GM12878 (cell line): ENCODE measurements around the gene GLP1R. TPM values are rescaled to one million over a fixed set of nuclear protein-coding genes. Genes with fewer than 3 reads are reported as not detected.

Experiments used
- ATAC-seq: fragments of 200-7000 bp; cut with Tn5 transposase; 3 replicates; pipeline ENCODE4 v1.9.1; 2020; ENCODE audit warnings: mild to moderate bottlenecking, moderate library complexity
- BruUV-seq: library from RNA; stranded (reverse); fragments of 400-500 nt; replicated peaks from 2 replicates; lab custom pipeline; 2021; lab: Mats Ljungman, UMichigan
- CTCF ChIA-PET: fragments of 300-600 bp; sonication (Branson Sonifier 250); formaldehyde crosslinking; extraction: SDS; loops from one replicate; lab custom pipeline; 2021; ENCODE audit warnings: inconsistent platforms; lab: Yijun Ruan, JAX
- POLR2A ChIA-PET: fragments of 350-600 bp; formaldehyde crosslinking; extraction: SDS; loops from one replicate; lab custom pipeline; 2021; ENCODE audit warnings: inconsistent platforms; lab: Charles Lee
- RAD21 ChIA-PET: fragments of 300-600 bp; sonication (Branson Sonifier 250); formaldehyde crosslinking; loops from one replicate; lab custom pipeline; 2023; ENCODE audit warnings: antibody characterized with exemption; ENCODE audit not compliant: unreplicated experiment; lab: Charles Lee
- SMC1A ChIA-PET: fragments of 300-600 bp; sonication (Branson Sonifier 250); formaldehyde crosslinking; loops from one replicate; lab custom pipeline; 2023; ENCODE audit not compliant: unreplicated experiment, uncharacterized antibody; lab: Charles Lee
- DNase-seq: peaks from one replicate; pipeline ENCODE4 v3.0.0-alpha.2; 2011; ENCODE audit warnings: low read depth, low spot score
- FAIRE-seq: peaks from 3 replicates; lab custom pipeline; 2011; peaks lifted over from hg19 to GRCh38; lab: Jason Lieb, UNC
- H2AFZ ChIP-seq: 2 replicates; pipeline ENCODE4 v1.6.0; 2011; ENCODE audit warnings: low read depth, low read length, control low read depth; ENCODE audit not compliant: control insufficient read depth
- H3K27ac ChIP-seq: 2 replicates; pipeline ENCODE4 v1.5.1; 2011; ENCODE audit warnings: control low read depth; ENCODE audit not compliant: control insufficient read depth, insufficient read depth
- H3K27me3 ChIP-seq, 2 experiments: replicated peaks in 1 of 2; 2 replicates each; pipeline versions ENCODE4 v1.6.0 to v1.6.1; 2011; ENCODE audit warnings: low read length in 1 of 2; ENCODE audit not compliant: control insufficient read depth in 2 of 2, insufficient read depth in 2 of 2
- H3K36me3 ChIP-seq, 2 experiments: 2 replicates each; pipeline ENCODE4 v1.5.1; 2011; ENCODE audit warnings: low read length in 1 of 2; ENCODE audit not compliant: control insufficient read depth in 2 of 2, insufficient read depth in 2 of 2
- H3K4me1 ChIP-seq: 2 replicates; pipeline ENCODE4 v1.6.1; 2011; ENCODE audit warnings: mild to moderate bottlenecking, low read length, moderate library complexity, mixed read lengths; ENCODE audit not compliant: control insufficient read depth, insufficient read depth
- H3K4me2 ChIP-seq: 2 replicates; pipeline ENCODE4 v1.6.0; 2011; ENCODE audit warnings: control low read depth; ENCODE audit not compliant: control insufficient read depth, insufficient read depth
- H3K4me3 ChIP-seq: fragments of 200-600 bp; sonication (generic); 2 replicates; pipeline ENCODE4 v1.5.1; 2016
- H3K79me2 ChIP-seq: 2 replicates; pipeline ENCODE4 v1.6.0; 2011; ENCODE audit warnings: low read length; ENCODE audit not compliant: control insufficient read depth, insufficient read depth
- H3K9ac ChIP-seq: 2 replicates; pipeline ENCODE4 v1.8.0; 2011; ENCODE audit warnings: low read length, control low read depth, mixed read lengths; ENCODE audit not compliant: control insufficient read depth, insufficient read depth
- H3K9me3 ChIP-seq: replicated peaks from 3 replicates; pipeline ENCODE4 v1.5.1; 2011; ENCODE audit warnings: mild to moderate bottlenecking, low read length; ENCODE audit not compliant: control insufficient read depth, insufficient read depth
- H4K20me1 ChIP-seq: 2 replicates; pipeline ENCODE4 v1.6.0; 2011; ENCODE audit not compliant: control insufficient read depth, insufficient read depth
- NR2F1 ChIP-seq: fragments of 450-650 bp; conservative IDR thresholded peaks from 2 replicates; pipeline ENCODE4 v1.6.1; 2017; ENCODE audit warnings: mild to moderate bottlenecking
- WGBS: methylation state at CpG from one replicate; pipeline ENCODE4 v1.1.6; 2016; ENCODE audit warnings: low lambda C conversion rate; ENCODE audit not compliant: insufficient replicate concordance, insufficient coverage; ENCODE audit errors: missing lambda C conversion rate; 5-methylcytosine and 5-hydroxymethylcytosine counted together
- in situ Hi-C: fragments of 300-500 bp; cut with MboI; formaldehyde crosslinking; loops from 9 replicates; pipeline ENCODE4 v1.14.3; 2018; ENCODE audit warnings: mixed read lengths
- intact Hi-C: fragments of 100-400 bp; cut with micrococcal nuclease; formaldehyde crosslinking; loops from one replicate; pipeline ENCODE4 v1.14.2; 2022; ENCODE audit not compliant: unreplicated experiment
- polyA plus RNA-seq, 11 experiments: library from polyadenylated mRNA; depleted of rRNA in 4 of 11; unstranded in 6 of 11; stranded (reverse) in 5 of 11; fragments of >200 nt; fragmentation: Nextera tagmentation in 4 of 11; fragmentation: Illumina TruSeq in 1 of 11; extraction: Ambion mirVana in 4 of 11; extraction: Trizol in 1 of 11; gene quantifications; 1 replicate in 1 of 11; 2 replicates in 10 of 11; pipeline versions ENCODE4 v1.2.1 to v1.2.3, GENCODE V29; 2011 to 2016; ENCODE audit warnings: inconsistent platforms in 2 of 11, missing spikeins in 2 of 11, low read depth in 1 of 11
- total RNA-seq, 4 experiments: library from RNA; depleted of rRNA in 3 of 4; stranded (reverse); fragments of >200 nt in 3 of 4; fragmentation: Illumina TruSeq in 1 of 4; extraction: Trizol in 1 of 4; gene quantifications; 2 replicates each; pipeline versions ENCODE4 v1.2.1 to v1.2.3, GENCODE V29; 2013 to 2021
- TF ChIP-seq, protein P1 (sequence below): fragments of 450-650 bp; IDR thresholded peaks from 2 replicates; pipeline ENCODE4 v1.6.1; 2017; ENCODE audit warnings: mild to moderate bottlenecking
- TF ChIP-seq, protein P2 (sequence below): IDR thresholded peaks from 2 replicates; pipeline ENCODE4 v1.6.1; 2011; ENCODE audit warnings: low read depth, low read length, improper control_type of control experiment, borderline replicate concordance

The GLP1R gene
- total and polyA plus RNA-seq, 10 of the 15 experiments (the other 5 are each of a cell fraction or from before 2014, with no cell fraction given): 0.01 TPM; not detected in 9

- TF ChIP-seq, protein P1, sequence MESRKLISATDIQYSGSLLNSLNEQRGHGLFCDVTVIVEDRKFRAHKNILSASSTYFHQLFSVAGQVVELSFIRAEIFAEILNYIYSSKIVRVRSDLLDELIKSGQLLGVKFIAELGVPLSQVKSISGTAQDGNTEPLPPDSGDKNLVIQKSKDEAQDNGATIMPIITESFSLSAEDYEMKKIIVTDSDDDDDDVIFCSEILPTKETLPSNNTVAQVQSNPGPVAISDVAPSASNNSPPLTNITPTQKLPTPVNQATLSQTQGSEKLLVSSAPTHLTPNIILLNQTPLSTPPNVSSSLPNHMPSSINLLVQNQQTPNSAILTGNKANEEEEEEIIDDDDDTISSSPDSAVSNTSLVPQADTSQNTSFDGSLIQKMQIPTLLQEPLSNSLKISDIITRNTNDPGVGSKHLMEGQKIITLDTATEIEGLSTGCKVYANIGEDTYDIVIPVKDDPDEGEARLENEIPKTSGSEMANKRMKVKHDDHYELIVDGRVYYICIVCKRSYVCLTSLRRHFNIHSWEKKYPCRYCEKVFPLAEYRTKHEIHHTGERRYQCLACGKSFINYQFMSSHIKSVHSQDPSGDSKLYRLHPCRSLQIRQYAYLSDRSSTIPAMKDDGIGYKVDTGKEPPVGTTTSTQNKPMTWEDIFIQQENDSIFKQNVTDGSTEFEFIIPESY: no peak
Observed at GRCh38 chr6:39053854-39054576, 5.4 kb downstream of the GLP1R start (continued).

DNA sequence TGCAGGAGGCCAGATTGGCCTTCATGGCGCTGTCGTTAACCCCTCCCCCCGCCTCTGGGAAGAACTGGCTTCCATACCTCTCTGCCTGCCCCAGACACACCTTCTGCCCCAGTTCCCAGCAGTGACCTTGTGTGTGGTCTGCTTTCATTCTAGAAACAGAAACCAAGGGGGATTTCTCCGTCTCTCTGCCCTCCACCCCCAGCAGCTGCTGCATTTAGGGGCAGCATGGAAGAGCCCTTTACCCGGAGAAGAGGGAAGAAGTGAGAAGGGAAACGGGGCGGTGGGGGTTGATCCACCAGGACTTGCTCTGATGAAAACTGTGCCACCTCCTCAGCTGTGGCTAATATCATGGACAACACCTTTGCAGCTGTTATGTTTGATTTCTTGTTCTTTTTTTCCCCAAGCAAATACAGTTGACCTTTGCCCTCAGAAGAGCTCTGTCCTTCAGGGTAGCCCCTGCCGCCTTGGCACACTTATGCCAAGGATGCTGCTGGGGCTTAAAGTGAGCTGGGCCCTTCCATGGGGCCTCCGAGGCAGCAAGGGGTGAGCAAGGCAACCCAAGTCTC is 6.1 kb downstream of the GLP1R start:
- H3K79me2 ChIP-seq: no peaks in the 10 kb centered on the region
- POLR2A ChIA-PET: no interaction called here
- WGBS: 20% methylated on average over 9 of the region's 9 CpGs
- FAIRE-seq: no peak
- no peak overlapping the region for H3K27ac ChIP-seq
- H3K4me1 ChIP-seq: no peaks in the 10 kb centered on the region; the same call in 1 of the 2 replicates
- CTCF ChIA-PET: interaction anchor here (0.6 to 1.1 kb wide), 2 partner anchors 182 to 1161 kb away, joined by 3 to 5 read pairs; no protein-coding TSS in a partner anchor
- no peak overlapping the region for H3K4me2 ChIP-seq
- no peak for DNase-seq
- in situ Hi-C loops (no loop called here), intact Hi-C loops (no loop called here)
- RAD21 ChIA-PET: interaction anchor here (0.6 kb wide), 1 partner anchor 13 kb away, joined by 3 read pairs; no protein-coding TSS in a partner anchor
- H3K9me3 ChIP-seq: no peaks in the 10 kb centered on the region
- no peak overlapping the region for H3K4me3 ChIP-seq
- H3K27me3 ChIP-seq: no peaks in the 10 kb centered on the region; a peak in 3 of 4 replicates
- ATAC-seq: peak; percentile 61
- no peaks in the 10 kb centered on the region for H3K36me3 ChIP-seq
- 0 out of 2 replicates have a peak, but pooled peaks cover 3% of the 10 kb centered on the region for H4K20me1 ChIP-seq
- SMC1A ChIA-PET: interaction anchor here (0.7 kb wide), 2 partner anchors 38 to 143 kb away, joined by 3 read pairs; no protein-coding TSS in a partner anchor
- TF ChIP-seq, protein P2, sequence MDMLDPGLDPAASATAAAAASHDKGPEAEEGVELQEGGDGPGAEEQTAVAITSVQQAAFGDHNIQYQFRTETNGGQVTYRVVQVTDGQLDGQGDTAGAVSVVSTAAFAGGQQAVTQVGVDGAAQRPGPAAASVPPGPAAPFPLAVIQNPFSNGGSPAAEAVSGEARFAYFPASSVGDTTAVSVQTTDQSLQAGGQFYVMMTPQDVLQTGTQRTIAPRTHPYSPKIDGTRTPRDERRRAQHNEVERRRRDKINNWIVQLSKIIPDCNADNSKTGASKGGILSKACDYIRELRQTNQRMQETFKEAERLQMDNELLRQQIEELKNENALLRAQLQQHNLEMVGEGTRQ: no peak
- peak; percentile 27; the same call in 1 of the 2 replicates for TF ChIP-seq NR2F1
- no peak overlapping the region for H2AFZ ChIP-seq
- BruUV-seq: no TSS peak
- H3K9ac ChIP-seq: no peak overlapping the region
